ENCODE measurements around the gene ELOVL5. TPM values are rescaled to one million over a fixed set of nuclear protein-coding genes. Genes with fewer than 3 reads are reported as not detected.

Gene ELOVL5
- total RNA-seq, 4 donors from 2014 or later = 178 to 351 (median 263) TPM

GRCh38 chr6:53378208-53378607 lies 29.5 kb upstream of the ELOVL5 start:
- TF ChIP-seq CTCF (IDR thresholded peaks at IDR 0.05; ENCODE audit: low read depth) = no peak

GRCh38 chr6:53377793-53378192 lies 29.0 kb upstream of the ELOVL5 start:
- TF ChIP-seq CTCF (IDR thresholded peaks at IDR 0.05; ENCODE audit: low read depth) = no peak

GRCh38 chr6:53377289-53377688 lies 28.5 kb upstream of the ELOVL5 start:
- TF ChIP-seq CTCF (IDR thresholded peaks at IDR 0.05; ENCODE audit: low read depth) = no peak

GRCh38 chr6:53376661-53377226 lies 28.0 kb upstream of the ELOVL5 start:
- TF ChIP-seq CTCF (IDR thresholded peaks at IDR 0.05; ENCODE audit: low read depth) = no peak

GRCh38 chr6:53375847-53376246 lies 27.1 kb upstream of the ELOVL5 start:
- no peak for TF ChIP-seq CTCF (IDR thresholded peaks at IDR 0.05; ENCODE audit: low read depth)

GRCh38 chr6:53373638-53374037 lies 24.9 kb upstream of the ELOVL5 start:
- no peak for TF ChIP-seq CTCF (IDR thresholded peaks at IDR 0.05; ENCODE audit: low read depth)

GRCh38 chr6:53369876-53370515 lies 21.2 kb upstream of the ELOVL5 start:
- no peak for TF ChIP-seq CTCF (IDR thresholded peaks at IDR 0.05; ENCODE audit: low read depth)

All from subcutaneous adipose tissue (tissue), 4 donors.